ENCODE data around the gene SIGLEC5.

Gene SIGLEC5

GRCh38 chr19:51564791-51565190, 65.4 kb downstream of the SIGLEC5 start:
- H3K4me1 Mint-ChIP-seq = peaks cover 35% of the 10 kb centered on the region
- no peaks in the 10 kb centered on the region for H3K27me3 Mint-ChIP-seq
- no peak for DNase-seq (ENCODE audit: low spot score in 2 of 2)
- H3K27ac Mint-ChIP-seq = no peak overlapping the region
- peak overlapping the region; percentile 5 for H3K4me3 Mint-ChIP-seq
- no peaks in the 10 kb centered on the region for H3K9me3 Mint-ChIP-seq
- ATAC-seq (ENCODE audit: low read depth) = peak; percentile 90
- H3K36me3 Mint-ChIP-seq = peaks cover 5% of the 10 kb centered on the region

Data from memory B cell (primary cell).